ENCODE results near the gene CXorf38. TPM values are rescaled to one million over a fixed set of nuclear protein-coding genes. Genes with fewer than 3 reads are reported as not detected.

The CXorf38 gene
- total and polyA plus RNA-seq, 2 of the 8 experiments (the other 6 are each of a cell fraction or from before 2014, with no cell fraction given) = 3.6 to 6.4 TPM

- TF ChIP-seq, protein P1, sequence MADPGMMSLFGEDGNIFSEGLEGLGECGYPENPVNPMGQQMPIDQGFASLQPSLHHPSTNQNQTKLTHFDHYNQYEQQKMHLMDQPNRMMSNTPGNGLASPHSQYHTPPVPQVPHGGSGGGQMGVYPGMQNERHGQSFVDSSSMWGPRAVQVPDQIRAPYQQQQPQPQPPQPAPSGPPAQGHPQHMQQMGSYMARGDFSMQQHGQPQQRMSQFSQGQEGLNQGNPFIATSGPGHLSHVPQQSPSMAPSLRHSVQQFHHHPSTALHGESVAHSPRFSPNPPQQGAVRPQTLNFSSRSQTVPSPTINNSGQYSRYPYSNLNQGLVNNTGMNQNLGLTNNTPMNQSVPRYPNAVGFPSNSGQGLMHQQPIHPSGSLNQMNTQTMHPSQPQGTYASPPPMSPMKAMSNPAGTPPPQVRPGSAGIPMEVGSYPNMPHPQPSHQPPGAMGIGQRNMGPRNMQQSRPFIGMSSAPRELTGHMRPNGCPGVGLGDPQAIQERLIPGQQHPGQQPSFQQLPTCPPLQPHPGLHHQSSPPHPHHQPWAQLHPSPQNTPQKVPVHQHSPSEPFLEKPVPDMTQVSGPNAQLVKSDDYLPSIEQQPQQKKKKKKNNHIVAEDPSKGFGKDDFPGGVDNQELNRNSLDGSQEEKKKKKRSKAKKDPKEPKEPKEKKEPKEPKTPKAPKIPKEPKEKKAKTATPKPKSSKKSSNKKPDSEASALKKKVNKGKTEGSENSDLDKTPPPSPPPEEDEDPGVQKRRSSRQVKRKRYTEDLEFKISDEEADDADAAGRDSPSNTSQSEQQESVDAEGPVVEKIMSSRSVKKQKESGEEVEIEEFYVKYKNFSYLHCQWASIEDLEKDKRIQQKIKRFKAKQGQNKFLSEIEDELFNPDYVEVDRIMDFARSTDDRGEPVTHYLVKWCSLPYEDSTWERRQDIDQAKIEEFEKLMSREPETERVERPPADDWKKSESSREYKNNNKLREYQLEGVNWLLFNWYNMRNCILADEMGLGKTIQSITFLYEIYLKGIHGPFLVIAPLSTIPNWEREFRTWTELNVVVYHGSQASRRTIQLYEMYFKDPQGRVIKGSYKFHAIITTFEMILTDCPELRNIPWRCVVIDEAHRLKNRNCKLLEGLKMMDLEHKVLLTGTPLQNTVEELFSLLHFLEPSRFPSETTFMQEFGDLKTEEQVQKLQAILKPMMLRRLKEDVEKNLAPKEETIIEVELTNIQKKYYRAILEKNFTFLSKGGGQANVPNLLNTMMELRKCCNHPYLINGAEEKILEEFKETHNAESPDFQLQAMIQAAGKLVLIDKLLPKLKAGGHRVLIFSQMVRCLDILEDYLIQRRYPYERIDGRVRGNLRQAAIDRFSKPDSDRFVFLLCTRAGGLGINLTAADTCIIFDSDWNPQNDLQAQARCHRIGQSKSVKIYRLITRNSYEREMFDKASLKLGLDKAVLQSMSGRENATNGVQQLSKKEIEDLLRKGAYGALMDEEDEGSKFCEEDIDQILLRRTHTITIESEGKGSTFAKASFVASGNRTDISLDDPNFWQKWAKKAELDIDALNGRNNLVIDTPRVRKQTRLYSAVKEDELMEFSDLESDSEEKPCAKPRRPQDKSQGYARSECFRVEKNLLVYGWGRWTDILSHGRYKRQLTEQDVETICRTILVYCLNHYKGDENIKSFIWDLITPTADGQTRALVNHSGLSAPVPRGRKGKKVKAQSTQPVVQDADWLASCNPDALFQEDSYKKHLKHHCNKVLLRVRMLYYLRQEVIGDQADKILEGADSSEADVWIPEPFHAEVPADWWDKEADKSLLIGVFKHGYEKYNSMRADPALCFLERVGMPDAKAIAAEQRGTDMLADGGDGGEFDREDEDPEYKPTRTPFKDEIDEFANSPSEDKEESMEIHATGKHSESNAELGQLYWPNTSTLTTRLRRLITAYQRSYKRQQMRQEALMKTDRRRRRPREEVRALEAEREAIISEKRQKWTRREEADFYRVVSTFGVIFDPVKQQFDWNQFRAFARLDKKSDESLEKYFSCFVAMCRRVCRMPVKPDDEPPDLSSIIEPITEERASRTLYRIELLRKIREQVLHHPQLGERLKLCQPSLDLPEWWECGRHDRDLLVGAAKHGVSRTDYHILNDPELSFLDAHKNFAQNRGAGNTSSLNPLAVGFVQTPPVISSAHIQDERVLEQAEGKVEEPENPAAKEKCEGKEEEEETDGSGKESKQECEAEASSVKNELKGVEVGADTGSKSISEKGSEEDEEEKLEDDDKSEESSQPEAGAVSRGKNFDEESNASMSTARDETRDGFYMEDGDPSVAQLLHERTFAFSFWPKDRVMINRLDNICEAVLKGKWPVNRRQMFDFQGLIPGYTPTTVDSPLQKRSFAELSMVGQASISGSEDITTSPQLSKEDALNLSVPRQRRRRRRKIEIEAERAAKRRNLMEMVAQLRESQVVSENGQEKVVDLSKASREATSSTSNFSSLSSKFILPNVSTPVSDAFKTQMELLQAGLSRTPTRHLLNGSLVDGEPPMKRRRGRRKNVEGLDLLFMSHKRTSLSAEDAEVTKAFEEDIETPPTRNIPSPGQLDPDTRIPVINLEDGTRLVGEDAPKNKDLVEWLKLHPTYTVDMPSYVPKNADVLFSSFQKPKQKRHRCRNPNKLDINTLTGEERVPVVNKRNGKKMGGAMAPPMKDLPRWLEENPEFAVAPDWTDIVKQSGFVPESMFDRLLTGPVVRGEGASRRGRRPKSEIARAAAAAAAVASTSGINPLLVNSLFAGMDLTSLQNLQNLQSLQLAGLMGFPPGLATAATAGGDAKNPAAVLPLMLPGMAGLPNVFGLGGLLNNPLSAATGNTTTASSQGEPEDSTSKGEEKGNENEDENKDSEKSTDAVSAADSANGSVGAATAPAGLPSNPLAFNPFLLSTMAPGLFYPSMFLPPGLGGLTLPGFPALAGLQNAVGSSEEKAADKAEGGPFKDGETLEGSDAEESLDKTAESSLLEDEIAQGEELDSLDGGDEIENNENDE (IDR thresholded peaks at IDR 0.05; ENCODE audit: insufficient replicate concordance, low read length) = no peak
- no peak for TF ChIP-seq SP2 (IDR thresholded peaks at IDR 0.05; ENCODE audit: low read length)
These were observed 68.2 kb downstream of the CXorf38 start (continued) for GRCh38 chrX:40579141-40579540.

All from H1 (cell line).